Measurements from ENCODE around the gene KCNN3.

The KCNN3 gene

GRCh38 chr1:154879038-154879421 lies 8.9 kb upstream of the KCNN3 start:
- DNase-seq (ENCODE audit: low read depth), result no peak

- DNase-seq (ENCODE audit: low read depth), result peak; percentile 38
These were observed 8.4 kb upstream of the KCNN3 start for GRCh38 chr1:154878371-154879037.

GRCh38 chr1:154877370-154877974 lies 7.4 kb upstream of the KCNN3 start:
- DNase-seq (ENCODE audit: low read depth), result no peak

GRCh38 chr1:154876842-154877369 lies 6.8 kb upstream of the KCNN3 start:
- no peak for DNase-seq (ENCODE audit: low read depth)

- no peak for DNase-seq (ENCODE audit: low read depth)
These were observed 4.4 kb upstream of the KCNN3 start for GRCh38 chr1:154874465-154874864.

GRCh38 chr1:154873321-154873950 lies 3.4 kb upstream of the KCNN3 start:
- no peak for DNase-seq (ENCODE audit: low read depth)

GRCh38 chr1:154871374-154871773 lies 1.3 kb upstream of the KCNN3 start:
- no peak for DNase-seq (ENCODE audit: low read depth)

GRCh38 chr1:154870734-154871133 lies 653 bp upstream of the KCNN3 start:
- DNase-seq (ENCODE audit: low read depth), result no peak

- no peak for DNase-seq (ENCODE audit: low read depth)
These were observed 548 bp downstream of the KCNN3 start for GRCh38 chr1:154869351-154870114.

- no peak for DNase-seq (ENCODE audit: low read depth)
These were observed 2.1 kb downstream of the KCNN3 start for GRCh38 chr1:154867841-154868605.

GRCh38 chr1:154867064-154867825 lies 2.8 kb downstream of the KCNN3 start:
- no peak for DNase-seq (ENCODE audit: low read depth)

GRCh38 chr1:154866257-154867063 lies 3.6 kb downstream of the KCNN3 start:
- no peak for DNase-seq (ENCODE audit: low read depth)

- no peak for DNase-seq (ENCODE audit: low read depth)
These were observed 4.4 kb downstream of the KCNN3 start for GRCh38 chr1:154865442-154866256.

GRCh38 chr1:154864189-154864975 lies 5.7 kb downstream of the KCNN3 start:
- no peak for DNase-seq (ENCODE audit: low read depth)

- DNase-seq (ENCODE audit: low read depth), result no peak
These were observed 6.5 kb downstream of the KCNN3 start for GRCh38 chr1:154863315-154864174.

- DNase-seq (ENCODE audit: low read depth), result no peak
These were observed 7.2 kb downstream of the KCNN3 start for GRCh38 chr1:154862907-154863306.

GRCh38 chr1:154861607-154862094 lies 8.4 kb downstream of the KCNN3 start:
- DNase-seq (ENCODE audit: low read depth), result no peak
